Neural progenitor cell (in vitro differentiated cells): ENCODE data around the gene REXO1. TPM values are rescaled to one million over a fixed set of nuclear protein-coding genes. Genes with fewer than 3 reads are reported as not detected.

Source experiments
- DNase-seq: peaks from one replicate; pipeline ENCODE4 v3.0.0-alpha.2; 2016; ENCODE audit warnings: low spot score
- H2AFZ ChIP-seq: fragments of 200-600 bp; sonication (generic); replicated peaks from 2 replicates; pipeline ENCODE4 v1.6.1; 2016; ENCODE audit warnings: antibody characterized with exemption
- H3F3A ChIP-seq: fragments of 200-600 bp; sonication (generic); 2 replicates; pipeline ENCODE4 v1.6.1; 2016; ENCODE audit warnings: antibody characterized with exemption, low read depth
- H3K27ac ChIP-seq: fragments of 200-600 bp; sonication (generic); 2 replicates; pipeline ENCODE4 v1.5.1; 2016; ENCODE audit warnings: mild to moderate bottlenecking
- H3K27me3 ChIP-seq: fragments of 200-600 bp; sonication (generic); 2 replicates; pipeline ENCODE4 v1.6.1; 2016; ENCODE audit warnings: mild to moderate bottlenecking, moderate library complexity
- H3K36me3 ChIP-seq: fragments of 200-600 bp; sonication (generic); 2 replicates; pipeline ENCODE4 v1.5.1; 2016
- H3K4me1 ChIP-seq: fragments of 200-600 bp; sonication (generic); 2 replicates; pipeline ENCODE4 v1.6.1; 2016; ENCODE audit warnings: mixed run types
- H3K4me2 ChIP-seq: fragments of 200-600 bp; sonication (generic); 2 replicates; pipeline ENCODE4 v1.6.1; 2016
- H3K4me3 ChIP-seq: fragments of 200-600 bp; sonication (generic); 2 replicates; pipeline ENCODE4 v1.5.1; 2016
- H3K79me2 ChIP-seq: fragments of 200-600 bp; sonication (generic); 2 replicates; pipeline ENCODE4 v1.6.1; 2016; ENCODE audit warnings: low read depth
- H3K9ac ChIP-seq: fragments of 200-600 bp; sonication (generic); 2 replicates; pipeline ENCODE4 v1.6.1; 2016
- H3K9me3 ChIP-seq: fragments of 200-600 bp; sonication (generic); 2 replicates; pipeline ENCODE4 v1.5.1; 2016; ENCODE audit warnings: low read depth
- H4K20me1 ChIP-seq: fragments of 200-600 bp; sonication (generic); 2 replicates; pipeline ENCODE4 v1.6.1; 2016; ENCODE audit warnings: low read depth
- H3K27ac Mint-ChIP-seq: 3 replicates; pipeline ENCODE4 v1.8.0; 2021; ENCODE audit warnings: mixed read lengths
- H3K27me3 Mint-ChIP-seq: 2 replicates; pipeline ENCODE4 v1.8.0; 2022; ENCODE audit warnings: low read depth, mild to moderate bottlenecking, inconsistent platforms, moderate library complexity, mixed read lengths; ENCODE audit not compliant: insufficient read depth
- H3K36me3 Mint-ChIP-seq: 3 replicates; pipeline ENCODE4 v1.8.0; 2021; ENCODE audit warnings: mixed read lengths
- H3K4me1 Mint-ChIP-seq: 3 replicates; pipeline ENCODE4 v1.8.0; 2021; ENCODE audit warnings: mixed read lengths
- H3K4me3 Mint-ChIP-seq: 3 replicates; pipeline ENCODE4 v1.8.0; 2021; ENCODE audit warnings: mild to moderate bottlenecking, moderate library complexity, mixed read lengths
- H3K9me3 Mint-ChIP-seq: 3 replicates; pipeline ENCODE4 v1.8.0; 2020; ENCODE audit warnings: mixed read lengths
- EZH2 ChIP-seq: fragments of 200-600 bp; sonication (generic); IDR thresholded peaks from 2 replicates; pipeline ENCODE4 v1.6.1; 2017; ENCODE audit warnings: antibody characterized with exemption, mild to moderate bottlenecking, moderate library complexity
- EZH2phosphoT487 ChIP-seq: fragments of 200-600 bp; sonication (generic); IDR thresholded peaks from 2 replicates; pipeline ENCODE4 v1.6.1; 2017; ENCODE audit warnings: antibody characterized with exemption
- total RNA-seq: library from RNA; depleted of rRNA; stranded (reverse); fragments of >200 nt; gene quantifications from 2 replicates; pipeline ENCODE4 v1.2.3, GENCODE V29; 2015; ENCODE audit warnings: low replicate concordance
- TF ChIP-seq, protein P1 (sequence below): fragments of 200-600 bp; sonication (generic); IDR thresholded peaks from 2 replicates; pipeline ENCODE4 v1.5.1; 2017; ENCODE audit warnings: antibody characterized with exemption, mild to moderate bottlenecking

Gene REXO1
- total RNA-seq, 1 donor from 2014 or later, result 38.7 TPM

DNA sequence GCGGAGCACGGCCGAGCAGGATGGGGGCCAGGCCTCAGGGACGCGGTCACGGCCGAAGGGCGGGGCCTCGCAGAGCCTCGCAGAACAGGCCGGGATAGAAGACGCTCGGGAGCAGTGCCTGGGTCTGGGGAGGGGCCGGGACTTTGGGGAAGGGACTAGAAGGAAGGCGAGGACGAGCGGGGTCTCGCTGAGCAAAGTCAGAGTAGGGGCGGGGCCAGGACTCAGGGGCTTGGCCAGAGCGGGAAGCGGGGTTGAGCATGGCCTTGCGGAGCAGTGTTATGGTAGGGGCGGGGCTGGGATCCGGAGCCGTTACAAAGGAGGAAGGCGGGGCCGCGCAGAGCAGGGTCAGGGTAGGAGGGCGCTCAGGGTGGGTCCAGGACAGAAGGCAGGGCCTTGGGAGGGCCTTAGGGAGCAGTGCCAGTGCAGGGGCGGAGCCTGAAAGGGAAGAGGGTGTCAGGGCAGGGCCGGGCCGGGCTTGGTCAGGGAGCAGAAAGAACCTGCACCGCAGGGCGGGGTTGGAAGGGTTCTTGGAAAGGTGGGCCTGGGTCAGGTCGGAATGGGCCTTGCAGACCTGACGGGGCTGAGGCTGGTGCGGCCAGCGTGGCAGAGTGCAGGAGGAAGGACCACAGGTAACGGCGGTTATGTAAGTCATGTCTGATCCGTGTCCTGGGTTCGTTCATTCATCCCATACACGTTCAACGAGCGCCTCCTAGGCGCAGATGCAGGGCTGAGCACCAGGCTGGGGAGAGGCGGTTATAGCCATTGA lies 35.7 kb downstream of the REXO1 start:
- H3K4me1 ChIP-seq, result no peaks in the 10 kb centered on the region
- H3K4me2 ChIP-seq, result peak overlapping the region; percentile 71
- Mint-ChIP-seq H3K4me1 (peaks cover 12% of the 10 kb centered on the region), H3K9me3 (no peaks in the 10 kb centered on the region), H3K36me3 (no peaks in the 10 kb centered on the region), H3K4me3 (peak overlapping the region; percentile 91), H3K27me3 (peaks cover 17% of the 10 kb centered on the region), H3K27ac (peak overlapping the region; percentile 74)
- DNase-seq, result peak; percentile 96
- no peak overlapping the region for H3K27ac ChIP-seq
- H3K36me3 ChIP-seq, result no peaks in the 10 kb centered on the region
- H3K79me2 ChIP-seq, result no peaks in the 10 kb centered on the region
- no peak overlapping the region for H3K9ac ChIP-seq
- H2AFZ ChIP-seq, result no peak overlapping the region
- no peaks in the 10 kb centered on the region for H3K9me3 ChIP-seq
- H4K20me1 ChIP-seq, result peaks cover 11% of the 10 kb centered on the region
- H3F3A ChIP-seq, result peaks cover 2% of the 10 kb centered on the region
- H3K27me3 ChIP-seq, result peaks cover 17% of the 10 kb centered on the region
- TF ChIP-seq EZH2 (no peak), EZH2phosphoT487 (no peak)
- TF ChIP-seq, protein P1, sequence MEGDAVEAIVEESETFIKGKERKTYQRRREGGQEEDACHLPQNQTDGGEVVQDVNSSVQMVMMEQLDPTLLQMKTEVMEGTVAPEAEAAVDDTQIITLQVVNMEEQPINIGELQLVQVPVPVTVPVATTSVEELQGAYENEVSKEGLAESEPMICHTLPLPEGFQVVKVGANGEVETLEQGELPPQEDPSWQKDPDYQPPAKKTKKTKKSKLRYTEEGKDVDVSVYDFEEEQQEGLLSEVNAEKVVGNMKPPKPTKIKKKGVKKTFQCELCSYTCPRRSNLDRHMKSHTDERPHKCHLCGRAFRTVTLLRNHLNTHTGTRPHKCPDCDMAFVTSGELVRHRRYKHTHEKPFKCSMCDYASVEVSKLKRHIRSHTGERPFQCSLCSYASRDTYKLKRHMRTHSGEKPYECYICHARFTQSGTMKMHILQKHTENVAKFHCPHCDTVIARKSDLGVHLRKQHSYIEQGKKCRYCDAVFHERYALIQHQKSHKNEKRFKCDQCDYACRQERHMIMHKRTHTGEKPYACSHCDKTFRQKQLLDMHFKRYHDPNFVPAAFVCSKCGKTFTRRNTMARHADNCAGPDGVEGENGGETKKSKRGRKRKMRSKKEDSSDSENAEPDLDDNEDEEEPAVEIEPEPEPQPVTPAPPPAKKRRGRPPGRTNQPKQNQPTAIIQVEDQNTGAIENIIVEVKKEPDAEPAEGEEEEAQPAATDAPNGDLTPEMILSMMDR, result peak; percentile 77
- peak overlapping the region; percentile 43 for H3K4me3 ChIP-seq

DNA sequence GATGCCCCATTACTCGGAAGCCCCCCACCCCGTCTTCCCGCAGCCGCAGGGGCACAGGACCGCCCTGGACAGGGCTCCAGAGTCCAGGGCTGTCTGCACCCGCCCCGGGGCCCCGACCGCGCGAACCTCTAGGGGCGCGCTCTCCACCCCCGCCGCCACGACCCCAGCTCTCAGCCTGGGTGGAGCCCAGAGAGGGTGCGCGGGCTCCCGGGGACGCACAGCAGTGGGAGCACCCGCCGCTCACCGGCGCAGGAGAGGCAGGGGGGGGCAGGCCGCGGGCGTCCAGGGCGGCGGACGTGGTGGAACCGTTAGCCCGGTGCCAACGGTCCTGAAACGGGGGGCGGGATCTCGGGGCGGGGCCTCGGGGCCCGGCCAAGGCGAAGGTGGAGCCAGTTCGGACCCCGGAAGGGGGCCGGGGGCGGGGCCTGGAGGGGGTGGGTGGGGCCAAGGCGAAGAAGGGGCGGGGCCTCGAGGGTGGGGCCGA lies 36.3 kb downstream of the REXO1 start, which contains the start of gene ATP8B3:
TSS of gene ATP8B3 (minus strand) at position 335 of the 484 bp plus-strand sequence. CDS start 540 bp downstream, outside the sequence.
- Histone ChIP-seq H3K27ac (no peak within 1 kb of the TSS), H3K9ac (no peak within 1 kb of the TSS)
- no peak for TF ChIP-seq EZH2phosphoT487
- TF ChIP-seq, protein P1, result peak; percentile 37
- no peak for TF ChIP-seq EZH2

GRCh38 chr19:1811472-1811894 lies 36.8 kb downstream of the REXO1 start:
- H3K4me3 ChIP-seq, result no peak overlapping the region
- peak overlapping the region; percentile 71 for H3K4me3 Mint-ChIP-seq

More for the DNA sequence above, 36.3 kb downstream of the REXO1 start, which contains the start of gene ATP8B3:
- Mint-ChIP-seq H3K27ac (peak within 1 kb of the TSS; percentile 74), H3K36me3 (no peaks in the 10 kb centered on the region), H3K9me3 (no peaks in the 10 kb centered on the region), H3K4me1 (peaks cover 12% of the 10 kb centered on the region), H3K27me3 (peaks cover 17% of the 10 kb centered on the region), H3K4me3 (peak within 1 kb of the TSS; percentile 91)
- peaks cover 2% of the 10 kb centered on the region for H3F3A ChIP-seq
- H2AFZ ChIP-seq, result no peak within 1 kb of the TSS
- no peaks in the 10 kb centered on the region for H3K9me3 ChIP-seq
- peaks cover 17% of the 10 kb centered on the region for H3K27me3 ChIP-seq
- no peaks in the 10 kb centered on the region for H3K79me2 ChIP-seq
- no peaks in the 10 kb centered on the region for H3K36me3 ChIP-seq
- peaks cover 11% of the 10 kb centered on the region for H4K20me1 ChIP-seq
- DNase-seq, result no peak
- H3K4me1 ChIP-seq, result no peaks in the 10 kb centered on the region
- H3K4me3 ChIP-seq, result peak within 1 kb of the TSS; percentile 43
- H3K4me2 ChIP-seq, result peak within 1 kb of the TSS; percentile 71

More at GRCh38 chr19:1811472-1811894, 36.8 kb downstream of the REXO1 start:
- Histone ChIP-seq H3K27ac (no peak overlapping the region), H3K9me3 (no peaks in the 10 kb centered on the region), H3F3A (peaks cover 2% of the 10 kb centered on the region), H3K79me2 (no peaks in the 10 kb centered on the region), H3K9ac (no peak overlapping the region), H3K4me2 (no peak overlapping the region), H2AFZ (no peak overlapping the region), H3K27me3 (peaks cover 17% of the 10 kb centered on the region), H3K4me1 (no peaks in the 10 kb centered on the region), H3K36me3 (no peaks in the 10 kb centered on the region), H4K20me1 (peaks cover 11% of the 10 kb centered on the region)
- DNase-seq, result no peak
- no peaks in the 10 kb centered on the region for H3K36me3 Mint-ChIP-seq
- no peak for TF ChIP-seq EZH2
- TF ChIP-seq, protein P1, result no peak
- TF ChIP-seq EZH2phosphoT487, result no peak
- H3K27me3 Mint-ChIP-seq, result peaks cover 17% of the 10 kb centered on the region
- peaks cover 12% of the 10 kb centered on the region for H3K4me1 Mint-ChIP-seq
- no peak overlapping the region for H3K27ac Mint-ChIP-seq
- H3K9me3 Mint-ChIP-seq, result no peaks in the 10 kb centered on the region
